HEK293 (cell line): ENCODE measurements around the gene DYNC2I2.

ENCODE experiments used
- CTCF ChIA-PET: fragments of 350-600 bp; formaldehyde crosslinking; extraction: SDS; loops from one replicate; lab custom pipeline; 2021; ENCODE audit warnings: antibody characterized with exemption; lab: Yijun Ruan, JAX
- POLR2A ChIA-PET: fragments of 300-600 bp; formaldehyde crosslinking; extraction: SDS; loops from one replicate; lab custom pipeline; 2020; ENCODE audit warnings: antibody characterized with exemption, inconsistent platforms; lab: Yijun Ruan, JAX
- H3K27ac ChIP-seq: fragments of 200-500 bp; sonication (Bioruptor generic); 2 replicates; pipeline ENCODE4 v1.5.1; 2014; ENCODE audit warnings: low read depth, low read length, control low read depth, inconsistent platforms; ENCODE audit errors: extremely low read depth
- H3K36me3 ChIP-seq, 2 experiments: fragments of 200-500 bp in 1 of 2; sonication (Bioruptor generic) in 1 of 2; 1 replicate in 1 of 2; 2 replicates in 1 of 2; pipeline ENCODE4 v1.5.1; 2014 to 2017; ENCODE audit warnings: inconsistent platforms in 2 of 2, low read length in 2 of 2; ENCODE audit not compliant: control insufficient read depth in 2 of 2, insufficient read depth in 1 of 2
- H3K4me1 ChIP-seq: fragments of 200-500 bp; sonication (Bioruptor generic); 2 replicates; pipeline ENCODE4 v1.5.1; 2014; ENCODE audit warnings: mild to moderate bottlenecking, low read length, inconsistent platforms; ENCODE audit not compliant: control insufficient read depth, insufficient read depth
- H3K4me3 ChIP-seq: 2 replicates; pipeline ENCODE4 v1.5.1; 2011; ENCODE audit warnings: low read depth, mild to moderate bottlenecking, control low read depth, low read length, moderate library complexity
- H3K9me3 ChIP-seq: fragments of 200-500 bp; sonication (Bioruptor generic); 2 replicates; pipeline ENCODE4 v1.5.1; 2014; ENCODE audit warnings: low read depth, low read length, inconsistent platforms; ENCODE audit not compliant: control insufficient read depth, insufficient read depth
- GFI1B ChIP-seq: fragments of 450-650 bp; formaldehyde crosslinking; IDR thresholded peaks from 2 replicates; pipeline ENCODE4 v1.5.1; 2016; ENCODE audit warnings: missing biosample characterization, missing genetic modification characterization
- GLIS2 ChIP-seq: fragments of 450-650 bp; formaldehyde crosslinking; IDR thresholded peaks from 2 replicates; pipeline ENCODE4 v1.5.1; 2016; ENCODE audit warnings: missing biosample characterization, missing genetic modification characterization
- KLF7 ChIP-seq: fragments of 450-650 bp; formaldehyde crosslinking; IDR thresholded peaks from 2 replicates; pipeline ENCODE4 v1.5.1; 2016; ENCODE audit warnings: missing biosample characterization, missing genetic modification characterization, borderline replicate concordance
- MYNN ChIP-seq: fragments of 450-650 bp; formaldehyde crosslinking; IDR thresholded peaks from 2 replicates; pipeline ENCODE4 v1.5.1; 2016; ENCODE audit warnings: missing biosample characterization, missing genetic modification characterization, borderline replicate concordance
- PATZ1 ChIP-seq: fragments of 450-650 bp; formaldehyde crosslinking; IDR thresholded peaks from 2 replicates; pipeline ENCODE4 v1.5.1; 2016; ENCODE audit warnings: missing biosample characterization, missing genetic modification characterization
- PBX3 ChIP-seq: sonication (generic); formaldehyde crosslinking; IDR thresholded peaks from 2 replicates; pipeline ENCODE4 v1.8.1; 2022; ENCODE audit warnings: mild to moderate bottlenecking, moderate library complexity, missing genetic modification reagents
- YY1 ChIP-seq: fragments of 450-650 bp; formaldehyde crosslinking; IDR thresholded peaks from 2 replicates; pipeline ENCODE4 v1.5.1; 2018; ENCODE audit warnings: missing biosample characterization, missing genetic modification characterization
- ZNF211 ChIP-seq: fragments of 450-650 bp; formaldehyde crosslinking; IDR thresholded peaks from 2 replicates; pipeline ENCODE4 v1.5.1; 2016; ENCODE audit warnings: low read depth, missing biosample characterization, missing genetic modification characterization
- ZNF223 ChIP-seq: fragments of 450-650 bp; formaldehyde crosslinking; IDR thresholded peaks from 2 replicates; pipeline ENCODE4 v1.5.1; 2016; ENCODE audit warnings: missing biosample characterization, missing genetic modification characterization
- ZNF398 ChIP-seq: fragments of 450-650 bp; formaldehyde crosslinking; IDR thresholded peaks from 2 replicates; pipeline ENCODE4 v1.5.1; 2017; ENCODE audit warnings: missing biosample characterization, missing genetic modification characterization
- ZNF654 ChIP-seq: fragments of 450-650 bp; formaldehyde crosslinking; IDR thresholded peaks from 2 replicates; pipeline ENCODE4 v1.5.1; 2016; ENCODE audit warnings: low read depth, missing biosample characterization, missing genetic modification characterization
- ZSCAN4 ChIP-seq: fragments of 450-650 bp; formaldehyde crosslinking; IDR thresholded peaks from 2 replicates; pipeline ENCODE4 v1.5.1; 2017; ENCODE audit warnings: missing biosample characterization, missing genetic modification characterization
- TF ChIP-seq, protein P1 (sequence below): fragments of 450-650 bp; formaldehyde crosslinking; IDR thresholded peaks from 2 replicates; pipeline ENCODE4 v1.5.1; 2016; ENCODE audit warnings: missing biosample characterization, missing genetic modification characterization
- TF ChIP-seq, protein P2 (sequence below): IDR thresholded peaks from 2 replicates; pipeline ENCODE4 v1.6.1; 2011; ENCODE audit warnings: mild to moderate bottlenecking, low read depth, low read length, borderline replicate concordance
- TF ChIP-seq, protein P3 (sequence below): fragments of 450-650 bp; formaldehyde crosslinking; IDR thresholded peaks from 2 replicates; pipeline ENCODE4 v1.5.0; 2017; ENCODE audit warnings: missing biosample characterization, missing genetic modification characterization, borderline replicate concordance
- TF ChIP-seq, protein P4 (sequence below): fragments of 450-650 bp; formaldehyde crosslinking; IDR thresholded peaks from 2 replicates; pipeline ENCODE4 v1.5.1; 2016; ENCODE audit warnings: missing biosample characterization, missing genetic modification characterization

The DYNC2I2 gene

GRCh38 chr9:128684065-128684324 is 27.3 kb upstream of the DYNC2I2 start (continued):
- TF ChIP-seq GFI1B (tag by site-specific recombination), result peak; percentile 6; the same call in 1 of the 2 replicates
- no peak for TF ChIP-seq ZNF654
- no peak for TF ChIP-seq ZNF398 (tag by site-specific recombination)
- TF ChIP-seq GLIS2 (tag by site-specific recombination), result no peak
- TF ChIP-seq KLF7, result no peak
- TF ChIP-seq, protein P1, sequence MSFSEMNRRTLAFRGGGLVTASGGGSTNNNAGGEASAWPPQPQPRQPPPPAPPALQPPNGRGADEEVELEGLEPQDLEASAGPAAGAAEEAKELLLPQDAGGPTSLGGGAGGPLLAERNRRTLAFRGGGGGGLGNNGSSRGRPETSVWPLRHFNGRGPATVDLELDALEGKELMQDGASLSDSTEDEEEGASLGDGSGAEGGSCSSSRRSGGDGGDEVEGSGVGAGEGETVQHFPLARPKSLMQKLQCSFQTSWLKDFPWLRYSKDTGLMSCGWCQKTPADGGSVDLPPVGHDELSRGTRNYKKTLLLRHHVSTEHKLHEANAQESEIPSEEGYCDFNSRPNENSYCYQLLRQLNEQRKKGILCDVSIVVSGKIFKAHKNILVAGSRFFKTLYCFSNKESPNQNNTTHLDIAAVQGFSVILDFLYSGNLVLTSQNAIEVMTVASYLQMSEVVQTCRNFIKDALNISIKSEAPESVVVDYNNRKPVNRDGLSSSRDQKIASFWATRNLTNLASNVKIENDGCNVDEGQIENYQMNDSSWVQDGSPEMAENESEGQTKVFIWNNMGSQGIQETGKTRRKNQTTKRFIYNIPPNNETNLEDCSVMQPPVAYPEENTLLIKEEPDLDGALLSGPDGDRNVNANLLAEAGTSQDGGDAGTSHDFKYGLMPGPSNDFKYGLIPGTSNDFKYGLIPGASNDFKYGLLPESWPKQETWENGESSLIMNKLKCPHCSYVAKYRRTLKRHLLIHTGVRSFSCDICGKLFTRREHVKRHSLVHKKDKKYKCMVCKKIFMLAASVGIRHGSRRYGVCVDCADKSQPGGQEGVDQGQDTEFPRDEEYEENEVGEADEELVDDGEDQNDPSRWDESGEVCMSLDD, result peak; percentile 84; the same call in 1 of the 2 replicates

GRCh38 chr9:128683340-128684064 is 26.9 kb upstream of the DYNC2I2 start:
- POLR2A ChIA-PET, result interaction anchor here (0.6 to 2.3 kb wide), 15 partner anchors 7 to 146 kb away, joined by 3 to 16 read pairs (median 7); partner anchors contain the start of genes DYNC2I2, ENDOG, PKN3 and SPOUT1
- H3K4me3 ChIP-seq, result peak overlapping the region; percentile 65
- no peaks in the 10 kb centered on the region for H3K4me1 ChIP-seq
- CTCF ChIA-PET, result no interaction called here
- H3K36me3 ChIP-seq, result no peaks in the 10 kb centered on the region; a peak in 1 of 3 replicates
- no peaks in the 10 kb centered on the region for H3K9me3 ChIP-seq
- H3K27ac ChIP-seq, result peak overlapping the region; percentile 78
- TF ChIP-seq PBX3 (CRISPR knock-in tag), result no peak
- TF ChIP-seq PATZ1 (tag by site-specific recombination), result no peak
- no peak for TF ChIP-seq ZNF223 (tag by site-specific recombination)
- TF ChIP-seq, protein P2, sequence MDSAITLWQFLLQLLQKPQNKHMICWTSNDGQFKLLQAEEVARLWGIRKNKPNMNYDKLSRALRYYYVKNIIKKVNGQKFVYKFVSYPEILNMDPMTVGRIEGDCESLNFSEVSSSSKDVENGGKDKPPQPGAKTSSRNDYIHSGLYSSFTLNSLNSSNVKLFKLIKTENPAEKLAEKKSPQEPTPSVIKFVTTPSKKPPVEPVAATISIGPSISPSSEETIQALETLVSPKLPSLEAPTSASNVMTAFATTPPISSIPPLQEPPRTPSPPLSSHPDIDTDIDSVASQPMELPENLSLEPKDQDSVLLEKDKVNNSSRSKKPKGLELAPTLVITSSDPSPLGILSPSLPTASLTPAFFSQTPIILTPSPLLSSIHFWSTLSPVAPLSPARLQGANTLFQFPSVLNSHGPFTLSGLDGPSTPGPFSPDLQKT, result no peak
- TF ChIP-seq, protein P3, sequence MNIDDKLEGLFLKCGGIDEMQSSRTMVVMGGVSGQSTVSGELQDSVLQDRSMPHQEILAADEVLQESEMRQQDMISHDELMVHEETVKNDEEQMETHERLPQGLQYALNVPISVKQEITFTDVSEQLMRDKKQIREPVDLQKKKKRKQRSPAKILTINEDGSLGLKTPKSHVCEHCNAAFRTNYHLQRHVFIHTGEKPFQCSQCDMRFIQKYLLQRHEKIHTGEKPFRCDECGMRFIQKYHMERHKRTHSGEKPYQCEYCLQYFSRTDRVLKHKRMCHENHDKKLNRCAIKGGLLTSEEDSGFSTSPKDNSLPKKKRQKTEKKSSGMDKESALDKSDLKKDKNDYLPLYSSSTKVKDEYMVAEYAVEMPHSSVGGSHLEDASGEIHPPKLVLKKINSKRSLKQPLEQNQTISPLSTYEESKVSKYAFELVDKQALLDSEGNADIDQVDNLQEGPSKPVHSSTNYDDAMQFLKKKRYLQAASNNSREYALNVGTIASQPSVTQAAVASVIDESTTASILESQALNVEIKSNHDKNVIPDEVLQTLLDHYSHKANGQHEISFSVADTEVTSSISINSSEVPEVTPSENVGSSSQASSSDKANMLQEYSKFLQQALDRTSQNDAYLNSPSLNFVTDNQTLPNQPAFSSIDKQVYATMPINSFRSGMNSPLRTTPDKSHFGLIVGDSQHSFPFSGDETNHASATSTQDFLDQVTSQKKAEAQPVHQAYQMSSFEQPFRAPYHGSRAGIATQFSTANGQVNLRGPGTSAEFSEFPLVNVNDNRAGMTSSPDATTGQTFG (tag by site-specific recombination), result no peak
- TF ChIP-seq, protein P4, sequence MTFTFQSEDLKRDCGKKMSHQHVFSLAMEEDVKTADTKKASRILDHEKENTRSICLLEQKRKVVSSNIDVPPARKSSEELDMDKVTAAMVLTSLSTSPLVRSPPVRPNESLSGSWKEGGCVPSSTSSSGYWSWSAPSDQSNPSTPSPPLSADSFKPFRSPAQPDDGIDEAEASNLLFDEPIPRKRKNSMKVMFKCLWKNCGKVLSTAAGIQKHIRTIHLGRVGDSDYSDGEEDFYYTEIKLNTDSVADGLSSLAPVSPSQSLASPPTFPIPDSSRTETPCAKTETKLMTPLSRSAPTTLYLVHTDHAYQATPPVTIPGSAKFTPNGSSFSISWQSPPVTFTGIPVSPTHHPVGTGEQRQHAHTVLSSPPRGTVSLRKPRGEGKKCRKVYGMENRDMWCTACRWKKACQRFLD, result no peak
- 0 out of 2 replicates have a peak, but pooled peaks have one; percentile 2 for TF ChIP-seq ZSCAN4
- no peak for TF ChIP-seq MYNN (tag by site-specific recombination)
- TF ChIP-seq YY1 (tag by site-specific recombination), result no peak
- TF ChIP-seq ZNF211, result no peak
